ENCODE results near the gene NCAM1. TPM values are rescaled to one million over a fixed set of nuclear protein-coding genes. Genes with fewer than 3 reads are reported as not detected.
A peak's percentile ranks its signal among the peaks of the same experiment; 100 is the strongest.

NCAM1 gene
- total RNA-seq, 2 donors from 2014 or later = 42.0 to 69.2 TPM

- peaks cover 0 to 12% of the 10 kb centered on the region in 2 donors for H3K4me1 ChIP-seq (ENCODE audit: control insufficient read depth in 1 of 2, low read depth in 2 of 2)
- no peaks in the 10 kb centered on the region for H3K27me3 ChIP-seq (replicated peaks; ENCODE audit: insufficient read depth)
- H3K36me3 ChIP-seq = no peaks in the 10 kb centered on the region
- DNase-seq (ENCODE audit: low spot score) (no peak), ATAC-seq (ENCODE audit: insufficient number of reproducible peaks, low FRiP score, low read depth) (no peak)
- H3K27ac ChIP-seq = no peak overlapping the region
- no peak for TF ChIP-seq CTCF (IDR thresholded peaks at IDR 0.05)
- no peaks in the 10 kb centered on the region for H3K9me3 ChIP-seq
- no peak overlapping the region for H3K4me3 ChIP-seq
These were observed 18.1 kb upstream of the NCAM1 start for GRCh38 chr11:112942966-112943643.

- H3K27me3 ChIP-seq (replicated peaks; ENCODE audit: insufficient read depth) = no peaks in the 10 kb centered on the region
- no peak for ATAC-seq (ENCODE audit: insufficient number of reproducible peaks, low FRiP score, low read depth)
These were observed 14.4 kb upstream of the NCAM1 start for GRCh38 chr11:112946866-112947265.

GRCh38 chr11:112949781-112950575 lies 11.2 kb upstream of the NCAM1 start:
- no peaks in the 10 kb centered on the region for H3K36me3 ChIP-seq
- no peaks in the 10 kb centered on the region for H3K4me1 ChIP-seq (ENCODE audit: control insufficient read depth in 1 of 2, low read depth in 2 of 2)
- TF ChIP-seq CTCF (IDR thresholded peaks at IDR 0.05) = no peak
- DNase-seq (ENCODE audit: low spot score) (no peak), ATAC-seq (ENCODE audit: insufficient number of reproducible peaks, low FRiP score, low read depth) (no peak)
- no peak overlapping the region for H3K27ac ChIP-seq
- H3K4me3 ChIP-seq = no peak overlapping the region
- no peaks in the 10 kb centered on the region for H3K9me3 ChIP-seq
- no peaks in the 10 kb centered on the region for H3K27me3 ChIP-seq (replicated peaks; ENCODE audit: insufficient read depth)

More at GRCh38 chr11:112946866-112947265, 14.4 kb upstream of the NCAM1 start:
- Histone ChIP-seq H3K36me3 (no peaks in the 10 kb centered on the region), H3K27ac (no peak overlapping the region), H3K9me3 (no peaks in the 10 kb centered on the region), H3K4me1 (ENCODE audit: control insufficient read depth in 1 of 2, low read depth in 2 of 2) (peaks cover 0 to 12% of the 10 kb centered on the region in 2 donors), H3K4me3 (no peak overlapping the region)
- no peak for DNase-seq (ENCODE audit: low spot score)
- no peak for TF ChIP-seq CTCF (IDR thresholded peaks at IDR 0.05)

- H3K4me3 ChIP-seq = no peak overlapping the region
- DNase-seq (ENCODE audit: low spot score) = no peak
- H3K9me3 ChIP-seq = no peaks in the 10 kb centered on the region
- peaks cover 0 to 5% of the 10 kb centered on the region in 2 donors for H3K4me1 ChIP-seq (ENCODE audit: control insufficient read depth in 1 of 2, low read depth in 2 of 2)
- H3K36me3 ChIP-seq = no peaks in the 10 kb centered on the region
- no peak overlapping the region for H3K27ac ChIP-seq
- no peak for TF ChIP-seq CTCF (IDR thresholded peaks at IDR 0.05)
- ATAC-seq (ENCODE audit: insufficient number of reproducible peaks, low FRiP score, low read depth) = no peak
- no peaks in the 10 kb centered on the region for H3K27me3 ChIP-seq (replicated peaks; ENCODE audit: insufficient read depth)
These were observed 2.5 kb upstream of the NCAM1 start for GRCh38 chr11:112958670-112959069.

- DNase-seq (ENCODE audit: low spot score) = no peak
- TF ChIP-seq CTCF (IDR thresholded peaks at IDR 0.05) = no peak
- no peaks in the 10 kb centered on the region for H3K9me3 ChIP-seq
- H3K27me3 ChIP-seq (replicated peaks; ENCODE audit: insufficient read depth) = no peaks in the 10 kb centered on the region
- no peak for ATAC-seq (ENCODE audit: insufficient number of reproducible peaks, low FRiP score, low read depth)
- peak overlapping the region; percentile 89 for H3K4me3 ChIP-seq
- no peaks in the 10 kb centered on the region for H3K36me3 ChIP-seq
- peaks cover 0 to 5% of the 10 kb centered on the region in 2 donors for H3K4me1 ChIP-seq (ENCODE audit: control insufficient read depth in 1 of 2, low read depth in 2 of 2)
- peak overlapping the region; percentile 30 to 55 for H3K27ac ChIP-seq
These were observed 745 bp downstream of the NCAM1 start for GRCh38 chr11:112961751-112962578.

Measured in thoracic aorta (tissue), 2 donors.